GM11168 (cell line): ENCODE measurements around the gene IER5.

Experiments used
- in situ Hi-C: fragments of 300-500 bp; cut with MboI; formaldehyde crosslinking; loops from one replicate; pipeline ENCODE4 v1.12.0; 2022; ENCODE audit warnings: low sequenced_read_pairs; ENCODE audit not compliant: unreplicated experiment

Gene IER5

DNA sequence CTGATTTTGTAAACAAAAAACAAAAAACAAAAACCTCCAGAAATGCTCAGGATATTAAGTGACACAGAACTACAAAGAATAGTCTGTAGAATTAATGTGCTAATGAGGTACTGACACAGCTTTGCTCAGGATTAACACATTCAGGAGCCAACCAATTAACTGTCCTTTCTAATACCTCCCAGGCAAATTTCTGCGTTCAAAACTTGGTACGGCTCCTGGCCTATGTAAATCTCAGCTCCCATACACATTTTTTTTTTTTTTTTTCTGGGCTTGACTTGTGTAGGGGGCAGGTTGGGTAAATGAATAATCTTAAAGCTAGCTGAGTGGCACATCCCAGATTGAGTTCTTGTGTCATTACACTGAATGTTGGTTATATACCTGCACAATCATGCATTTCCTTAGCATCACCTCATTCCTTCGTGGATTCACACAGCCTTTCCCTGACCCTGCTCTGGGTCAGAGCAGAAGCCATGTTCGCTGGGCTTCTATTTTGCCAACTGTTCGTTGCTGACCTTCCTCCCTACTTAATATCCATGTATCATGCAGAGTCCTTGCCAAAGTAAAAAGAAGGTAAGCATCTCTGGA lies 12.6 kb upstream of the IER5 start:
- in situ Hi-C loops, result no loop called here

DNA sequence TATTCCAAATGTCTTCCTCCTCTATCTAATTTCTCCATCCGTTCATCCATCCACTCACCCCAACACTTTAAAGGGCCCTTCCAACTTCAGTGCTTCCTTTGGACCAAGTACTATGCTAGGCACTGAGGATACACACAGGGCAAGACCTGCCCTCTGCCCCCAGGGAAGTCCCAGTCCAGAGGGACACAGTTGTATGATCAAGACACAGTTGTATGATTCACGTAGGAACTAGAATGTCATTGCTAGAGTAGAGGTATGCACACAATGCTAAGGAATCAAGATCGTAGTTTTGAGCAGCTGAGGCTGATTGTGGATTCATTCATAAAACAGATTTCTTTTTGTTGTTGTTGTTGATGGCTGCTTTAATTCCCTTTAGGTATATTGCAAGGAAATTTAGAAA lies 11.6 kb upstream of the IER5 start:
- in situ Hi-C loops, result no loop called here

DNA sequence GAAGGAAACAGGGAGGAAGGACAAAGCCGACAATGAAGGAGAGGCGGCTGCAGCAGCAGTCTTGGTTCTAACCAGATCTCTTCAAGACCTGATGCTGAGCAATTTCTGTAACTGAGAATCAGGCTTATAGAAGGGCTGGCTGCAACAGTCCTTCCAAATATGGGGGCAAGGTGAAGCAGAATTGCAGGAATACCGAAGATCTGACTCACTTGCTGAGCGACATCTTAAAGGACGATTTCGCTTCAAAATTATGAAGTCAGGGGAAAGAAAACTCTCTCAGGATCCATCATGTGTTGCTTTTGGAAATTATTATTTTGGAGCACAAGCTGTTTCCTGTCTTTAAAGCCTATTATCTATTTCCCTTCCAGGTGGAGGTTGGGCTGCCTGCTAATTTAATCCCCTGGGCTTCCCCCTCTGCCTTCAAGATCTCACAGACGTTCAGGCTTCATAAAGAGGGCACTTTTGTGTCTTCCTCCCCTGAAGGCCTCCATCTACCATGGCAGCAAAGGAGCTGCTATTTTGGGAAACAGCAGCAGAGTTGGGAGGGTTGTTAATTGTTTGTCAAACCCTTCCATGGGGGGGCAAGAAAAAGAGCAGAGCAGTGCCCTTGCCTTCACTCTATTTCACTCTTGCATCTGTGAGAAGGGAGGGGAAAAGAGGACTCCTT lies 10.8 kb upstream of the IER5 start:
- in situ Hi-C loops, result no loop called here

DNA sequence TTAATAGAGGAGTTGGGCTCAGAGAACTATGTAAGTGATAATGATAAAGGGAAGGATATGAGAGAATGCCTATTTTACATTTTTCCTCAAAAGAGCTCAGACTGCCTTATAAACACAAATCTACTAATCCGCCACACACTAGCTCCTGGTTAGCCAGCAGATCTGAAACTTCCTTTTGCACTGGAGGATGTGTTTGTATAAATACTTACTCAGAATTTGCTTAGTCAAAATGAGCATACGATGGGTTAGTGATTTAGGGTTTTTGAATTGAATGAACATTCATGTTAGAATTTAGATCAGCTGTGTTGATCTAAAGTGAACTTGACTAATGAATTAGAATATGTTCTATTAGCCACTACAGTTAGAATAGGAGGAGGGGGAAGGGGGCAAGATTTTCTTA lies 9.1 kb upstream of the IER5 start:
- in situ Hi-C loops, result no loop called here

DNA sequence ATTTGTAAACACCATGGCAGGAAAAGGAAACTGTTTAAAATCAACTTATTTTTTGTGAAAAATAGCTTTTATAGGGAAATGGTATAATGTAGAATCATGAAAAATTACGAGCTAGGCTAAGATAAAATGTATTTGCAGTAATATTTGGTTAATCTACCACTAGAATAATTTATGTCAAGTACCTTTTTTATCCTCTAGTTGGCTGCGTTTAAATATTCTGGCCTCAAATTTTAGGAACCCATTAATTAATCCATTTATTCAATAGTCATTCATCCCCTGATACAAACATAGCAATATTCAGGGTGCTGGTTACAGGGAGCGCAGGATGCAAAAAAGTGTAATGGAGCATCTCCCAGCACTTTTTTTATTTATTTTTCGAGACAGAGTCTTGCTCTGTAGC lies 8.6 kb upstream of the IER5 start:
- in situ Hi-C loops, result loop anchor here (5.0 kb wide), 1 partner anchor 87 kb away; no protein-coding TSS in a partner anchor

DNA sequence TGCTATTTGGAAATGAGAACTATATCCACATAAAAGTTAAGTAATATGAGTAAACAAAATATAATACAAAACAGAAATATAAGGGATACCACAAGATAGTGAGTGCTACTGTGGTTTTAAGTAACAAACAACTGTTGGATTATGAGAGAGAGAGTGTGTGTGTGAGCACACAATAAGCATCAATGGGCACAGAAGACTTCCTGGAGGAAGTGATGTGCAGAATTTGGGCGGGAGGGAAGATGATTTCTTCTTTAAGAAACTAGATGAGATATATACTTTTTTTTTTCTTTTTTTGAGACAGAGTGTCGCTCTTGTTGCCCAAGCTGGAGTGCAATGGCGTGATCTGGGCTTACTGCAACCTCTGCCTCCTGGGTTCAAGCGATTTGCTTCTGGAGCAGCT lies 7.9 kb upstream of the IER5 start:
- in situ Hi-C loops, result loop anchor here (5.0 kb wide), 1 partner anchor 87 kb away; no protein-coding TSS in a partner anchor

DNA sequence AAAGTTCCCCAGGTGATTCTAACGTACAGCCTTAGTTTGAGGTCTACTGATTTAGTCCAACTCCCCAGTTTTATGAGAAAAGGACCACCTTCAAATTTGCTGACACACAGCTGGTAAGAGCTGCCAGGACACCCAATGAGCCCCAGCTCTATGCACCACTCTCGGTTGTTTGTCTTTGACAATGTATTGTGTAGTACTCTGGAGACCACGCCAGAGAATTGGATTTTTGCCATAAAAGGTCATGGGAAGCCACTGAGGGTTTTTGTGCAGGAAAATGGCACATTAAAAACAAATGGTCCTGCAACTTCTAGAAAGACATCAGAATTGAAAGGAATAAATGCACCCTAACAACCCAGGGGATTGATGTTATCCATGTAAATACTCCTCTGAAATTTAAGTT lies 7.1 kb upstream of the IER5 start:
- in situ Hi-C loops, result loop anchor here (5.0 kb wide), 1 partner anchor 86 kb away; no protein-coding TSS in a partner anchor

DNA sequence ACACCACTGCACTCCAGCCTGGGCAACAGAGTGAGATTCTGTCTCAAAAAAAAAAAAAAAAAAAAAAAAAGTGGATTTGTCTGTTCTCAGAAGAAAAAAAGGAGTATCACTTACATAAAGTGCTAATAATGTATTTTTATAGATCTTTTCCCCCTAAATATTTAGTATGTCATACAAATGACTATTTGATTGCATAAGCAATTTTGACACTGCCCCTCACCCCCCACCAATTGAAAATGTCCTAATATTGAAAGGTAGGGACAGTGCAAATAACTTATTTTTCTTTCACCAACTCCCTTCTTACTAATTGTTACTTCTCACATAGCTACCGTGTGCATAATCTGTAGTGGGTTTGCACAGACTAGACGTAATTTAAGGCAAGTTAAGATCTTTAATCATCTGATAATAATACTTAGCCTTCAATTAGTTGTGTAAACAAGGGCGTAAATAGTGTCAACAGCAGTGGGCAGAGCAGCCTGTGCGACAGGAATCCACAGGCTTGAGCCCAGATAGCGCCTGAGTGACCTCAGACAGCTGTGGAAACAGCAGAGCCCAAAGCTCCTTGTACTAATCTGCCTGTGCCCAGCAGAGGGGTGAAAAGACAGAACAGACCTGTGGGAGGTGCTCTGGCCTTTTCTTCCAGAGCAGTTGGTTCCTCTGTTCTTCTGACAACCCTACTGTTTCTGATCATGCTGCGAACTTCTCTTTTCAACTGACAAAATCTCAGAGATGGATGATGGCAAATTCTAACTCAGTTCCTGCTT lies 4.5 kb upstream of the IER5 start:
- in situ Hi-C loops, result loop anchor here (5.0 kb wide), 1 partner anchor 83 kb away; no protein-coding TSS in a partner anchor

DNA sequence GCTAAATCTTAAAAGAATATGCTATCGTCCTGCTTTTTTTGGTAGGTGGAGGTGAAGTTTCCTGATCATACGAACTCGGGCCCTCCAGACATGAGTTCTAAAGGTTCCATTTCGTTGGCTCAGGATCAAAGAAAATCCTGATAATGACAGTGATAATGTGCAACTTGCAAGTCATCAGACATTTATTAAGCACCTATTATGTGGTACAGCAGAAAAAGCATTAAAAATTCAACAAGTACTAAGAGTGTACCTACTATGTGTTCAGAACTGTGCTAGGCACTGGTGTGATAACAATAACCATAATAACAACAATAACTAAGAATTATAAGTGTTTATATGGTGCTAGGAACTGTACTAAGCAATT lies 3.9 kb upstream of the IER5 start:
- in situ Hi-C loops, result loop anchor here (5.0 kb wide), 1 partner anchor 83 kb away; no protein-coding TSS in a partner anchor

DNA sequence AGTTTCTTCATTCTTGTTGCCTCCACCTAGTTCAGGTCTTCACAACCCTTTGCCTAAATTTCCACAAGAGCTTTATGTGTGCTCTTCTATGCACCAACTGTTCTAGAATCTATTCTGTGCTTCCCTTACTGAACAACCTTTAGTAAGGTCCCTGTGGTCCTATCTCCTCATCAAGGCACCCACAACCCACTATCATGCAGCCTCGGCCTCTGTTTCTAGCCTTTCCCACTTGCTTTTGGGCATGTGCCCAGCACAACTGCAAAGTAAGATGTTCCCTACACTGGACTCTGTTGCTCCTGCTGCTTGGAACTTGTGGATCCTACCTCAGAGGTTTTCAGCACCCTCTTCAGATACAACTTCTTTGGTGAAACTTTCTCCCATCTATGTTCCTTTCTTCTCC lies 2.4 kb upstream of the IER5 start:
- in situ Hi-C loops, result no loop called here

DNA sequence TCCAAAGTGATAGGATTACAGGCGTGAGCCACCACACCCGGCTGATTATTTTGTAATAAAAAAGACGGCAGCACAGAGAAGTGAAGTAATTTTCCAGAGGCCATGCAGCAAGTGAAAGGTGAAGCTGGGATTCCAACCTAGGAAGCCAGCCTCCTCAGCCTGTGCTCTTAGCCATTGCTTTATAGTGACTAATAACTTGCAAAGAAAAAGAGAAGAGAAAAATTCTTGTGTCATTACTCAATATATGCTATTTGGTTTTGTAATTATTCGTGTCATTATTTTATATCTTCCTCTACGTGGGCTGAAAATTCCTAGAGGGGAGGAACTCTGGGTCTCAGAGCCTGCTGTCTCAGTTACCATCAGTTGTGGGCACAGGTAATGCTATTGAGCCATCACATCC lies 1.6 kb upstream of the IER5 start:
- in situ Hi-C loops, result no loop called here

DNA sequence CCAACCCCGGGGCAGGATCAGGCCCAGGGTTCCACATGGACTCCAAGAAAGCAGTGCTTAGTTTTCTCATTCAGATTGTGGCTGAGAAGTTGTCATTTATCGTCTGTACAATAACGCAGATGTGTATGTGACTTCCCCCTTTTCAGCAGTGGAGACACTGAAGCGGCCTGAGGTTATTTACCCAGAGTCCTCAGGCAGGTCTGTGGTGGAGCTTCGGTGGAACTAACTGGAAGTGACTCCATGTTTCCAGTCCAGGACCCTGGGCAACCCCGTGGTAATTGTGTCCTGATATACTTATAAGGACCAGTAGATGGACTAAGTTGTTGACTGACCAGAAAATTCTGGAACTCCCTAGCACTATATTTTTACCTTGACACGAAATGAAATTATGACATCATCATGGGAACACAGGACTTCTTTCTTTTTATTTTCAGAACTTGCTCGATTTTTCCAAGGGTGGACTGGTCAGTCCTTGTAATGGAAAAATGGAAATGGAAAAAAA lies 1.0 kb upstream of the IER5 start:
- in situ Hi-C loops, result no loop called here

DNA sequence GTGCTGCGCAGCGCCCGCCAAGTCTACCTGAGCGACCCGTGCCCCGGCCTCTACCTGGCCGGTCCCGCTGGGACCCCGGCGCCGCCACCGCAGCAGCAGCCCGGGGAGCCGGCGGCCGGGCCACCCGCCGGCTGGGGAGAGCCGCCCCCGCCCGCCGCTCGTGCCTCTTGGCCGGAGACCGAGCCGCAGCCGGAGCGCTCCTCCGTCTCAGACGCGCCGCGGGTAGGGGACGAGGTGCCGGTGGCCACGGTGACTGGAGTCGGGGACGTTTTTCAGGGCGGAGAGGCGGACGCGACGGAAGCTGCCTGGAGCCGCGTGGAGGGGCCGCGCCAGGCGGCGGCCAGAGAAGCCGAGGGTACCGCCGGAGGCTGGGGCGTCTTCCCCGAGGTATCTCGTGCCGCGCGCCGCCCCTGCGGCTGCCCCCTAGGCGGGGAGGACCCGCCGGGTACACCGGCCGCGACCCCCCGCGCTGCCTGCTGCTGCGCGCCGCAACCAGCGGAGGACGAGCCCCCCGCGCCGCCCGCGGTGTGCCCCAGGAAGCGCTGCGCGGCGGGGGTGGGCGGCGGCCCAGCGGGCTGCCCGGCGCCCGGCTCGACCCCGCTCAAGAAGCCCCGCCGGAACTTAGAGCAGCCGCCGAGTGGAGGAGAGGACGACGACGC lies 646 bp downstream of the IER5 start:
- in situ Hi-C loops, result no loop called here

DNA sequence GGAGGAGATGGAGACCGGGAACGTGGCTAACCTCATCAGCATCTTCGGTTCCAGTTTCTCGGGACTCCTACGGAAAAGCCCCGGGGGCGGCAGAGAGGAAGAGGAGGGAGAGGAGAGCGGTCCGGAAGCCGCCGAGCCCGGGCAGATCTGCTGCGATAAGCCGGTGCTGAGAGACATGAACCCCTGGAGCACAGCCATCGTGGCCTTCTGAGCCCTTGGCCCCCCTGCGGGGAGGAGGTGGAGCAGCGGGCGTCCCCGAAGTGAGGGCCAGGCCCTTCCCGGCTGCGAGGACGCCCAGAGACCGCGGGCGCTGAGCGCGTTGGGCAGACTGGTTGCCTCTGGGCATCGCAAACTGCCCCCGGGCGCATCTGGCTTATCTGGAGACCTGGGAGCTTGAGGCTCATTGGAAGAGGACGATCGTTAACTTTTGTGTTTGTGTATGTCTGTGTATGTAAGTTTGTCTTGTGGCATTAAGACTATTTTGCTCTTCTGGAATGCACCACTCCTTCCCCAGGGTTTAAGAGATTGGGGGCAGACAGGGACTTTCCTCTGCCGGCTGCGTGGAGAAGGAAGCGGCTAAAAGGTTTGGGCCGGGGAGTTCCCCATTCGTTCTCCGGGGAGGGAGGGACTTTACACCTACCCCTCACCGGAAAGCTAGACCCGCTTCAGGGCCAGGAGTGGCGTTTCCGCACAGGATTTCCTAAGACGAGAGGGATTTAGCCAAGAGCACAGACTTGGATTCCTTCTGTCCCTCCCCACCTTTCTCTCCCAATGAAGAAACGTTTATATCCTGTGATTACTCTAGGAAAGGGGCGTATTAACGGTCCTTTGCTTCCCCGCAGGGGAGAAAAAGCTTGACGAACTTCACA lies 1.4 kb downstream of the IER5 start:
- in situ Hi-C loops, result no loop called here

DNA sequence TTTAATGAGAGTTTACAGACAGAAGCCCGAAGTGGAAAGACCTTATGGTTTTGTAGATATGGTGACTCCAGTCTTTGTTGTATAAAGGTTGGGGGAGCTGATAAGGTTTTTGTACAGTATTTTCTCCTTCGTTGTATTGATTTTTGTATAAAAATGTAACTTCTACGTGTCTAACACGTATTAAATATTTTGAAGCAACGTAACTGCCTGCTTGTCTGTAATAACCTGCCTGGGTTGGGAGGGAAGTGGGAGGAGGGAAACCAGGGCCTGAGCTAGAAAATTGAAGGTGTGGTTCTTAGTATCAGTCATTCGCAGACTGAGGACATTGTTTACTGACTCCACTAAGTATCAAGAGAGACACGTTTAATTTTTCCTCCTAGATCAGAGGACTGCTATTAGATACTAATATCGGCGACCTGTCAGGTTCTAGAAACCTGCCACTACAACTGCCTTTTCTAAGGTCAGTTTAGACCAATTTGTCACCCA lies 2.2 kb downstream of the IER5 start:
- in situ Hi-C loops, result no loop called here

DNA sequence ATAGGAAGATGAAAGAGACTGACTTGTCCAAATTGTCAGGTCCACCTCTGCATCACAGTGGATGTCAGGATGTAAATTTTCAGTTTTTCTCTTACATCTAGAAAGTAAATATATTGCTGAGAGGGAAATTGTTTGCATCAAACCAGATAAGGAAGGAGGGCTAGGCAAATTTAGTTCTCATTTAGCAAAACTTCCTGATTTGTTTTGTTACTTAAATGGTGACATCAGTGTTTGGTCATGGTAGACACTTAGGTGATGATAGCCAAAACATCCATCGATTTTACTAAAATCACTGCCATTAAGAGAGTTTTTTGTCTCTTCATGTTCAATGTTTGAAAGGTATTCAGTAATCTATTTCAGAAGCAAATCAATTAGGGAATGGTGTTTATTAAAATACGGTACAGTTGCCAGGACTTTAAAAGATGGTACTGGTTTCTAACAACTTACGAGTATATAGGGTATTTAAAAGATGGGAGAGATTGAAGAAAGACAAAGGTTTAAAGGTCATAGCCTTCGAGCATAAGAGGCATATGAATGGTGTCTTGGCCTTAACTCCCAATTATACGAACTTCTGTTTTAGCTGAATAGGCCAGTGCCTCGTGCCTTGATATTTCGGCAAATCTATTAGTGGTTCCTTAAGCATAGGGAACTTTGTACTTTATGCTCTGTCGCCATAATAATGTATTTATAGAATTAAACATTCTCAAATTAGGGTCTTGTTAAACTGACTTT lies 3.0 kb downstream of the IER5 start:
- in situ Hi-C loops, result no loop called here

DNA sequence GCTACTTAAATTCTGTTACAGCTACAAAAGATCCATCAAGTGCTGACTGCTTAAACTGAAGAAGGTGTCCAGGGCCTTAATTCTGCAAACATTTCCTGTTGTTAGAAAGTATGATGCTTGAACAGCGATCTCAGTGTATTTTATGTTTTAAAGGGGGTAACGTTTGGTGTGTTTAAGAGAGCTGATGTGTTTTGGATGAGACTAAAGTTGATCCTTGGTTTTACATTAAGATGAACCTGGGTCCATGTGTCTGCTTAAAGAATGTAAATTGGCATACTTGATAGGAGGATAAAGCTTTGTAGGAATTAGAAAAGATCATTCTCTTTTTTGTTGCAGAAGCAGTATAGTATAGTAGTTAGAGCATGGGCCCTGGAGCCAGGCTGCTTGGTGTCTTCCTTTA lies 3.6 kb downstream of the IER5 start:
- in situ Hi-C loops, result no loop called here

DNA sequence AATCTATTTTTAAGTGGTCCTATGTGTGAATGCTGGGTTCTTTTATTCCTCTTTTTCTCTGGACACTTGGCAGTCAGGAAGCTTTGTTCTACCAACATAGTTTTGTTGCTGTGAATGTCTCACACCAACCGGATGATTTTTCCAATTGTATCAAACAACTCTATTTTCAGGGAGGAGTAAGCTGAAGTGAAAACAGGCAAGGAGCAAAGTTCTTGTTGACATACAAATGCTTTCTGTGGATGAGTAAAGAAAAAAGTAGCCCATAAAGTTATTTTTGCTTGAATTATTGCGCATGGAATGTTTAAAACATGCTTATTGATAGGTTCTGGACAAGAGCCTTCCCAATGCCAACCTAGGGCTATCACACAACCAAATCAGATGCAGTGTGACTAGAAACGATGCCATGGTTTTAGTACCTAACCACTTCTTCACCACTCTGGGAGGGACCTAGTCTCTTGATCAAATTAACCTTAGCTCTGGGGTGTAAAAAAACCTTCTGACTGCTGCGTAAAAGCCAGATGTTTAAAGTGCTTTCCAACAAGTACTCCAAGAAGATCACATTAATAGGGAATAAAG lies 4.5 kb downstream of the IER5 start:
- in situ Hi-C loops, result no loop called here
